OCI-LY1 (cell line): ENCODE data around the gene RAB21.

ENCODE experiments used
- H2AFZ ChIP-seq: fragments of 200-600 bp; sonication (generic), shearing (Covaris generic); 2 replicates; pipeline ENCODE4 v1.6.0; 2014; ENCODE audit warnings: antibody characterized with exemption, mild to moderate bottlenecking, low read length
- H3F3A ChIP-seq: fragments of 200-600 bp; sonication (generic), shearing (Covaris generic); 2 replicates; pipeline ENCODE4 v1.6.0; 2014; ENCODE audit warnings: mild to moderate bottlenecking, antibody characterized with exemption, low read length, moderate library complexity; ENCODE audit not compliant: insufficient read depth
- H3K27ac ChIP-seq: fragments of 200-600 bp; sonication (generic); 2 replicates; pipeline ENCODE4 v1.5.1; 2014; ENCODE audit warnings: low read length, mixed run types, mild to moderate bottlenecking, low read depth; ENCODE audit not compliant: poor library complexity, severe bottlenecking
- H3K27me3 ChIP-seq: fragments of 200-600 bp; sonication (generic); 2 replicates; pipeline ENCODE4 v1.6.0; 2014; ENCODE audit warnings: antibody characterized with exemption, mild to moderate bottlenecking, low read length, moderate library complexity; ENCODE audit not compliant: insufficient read depth
- H3K36me3 ChIP-seq: fragments of 200-600 bp; sonication (generic); 2 replicates; pipeline ENCODE4 v1.6.1; 2014; ENCODE audit warnings: mild to moderate bottlenecking, antibody characterized with exemption, low read length, moderate library complexity, mixed read lengths; ENCODE audit not compliant: insufficient read depth
- H3K4me1 ChIP-seq: fragments of 200-600 bp; sonication (generic); 2 replicates; pipeline ENCODE4 v1.5.1; 2014; ENCODE audit warnings: mild to moderate bottlenecking, low read length, moderate library complexity; ENCODE audit not compliant: insufficient read depth, severe bottlenecking
- H3K4me2 ChIP-seq: fragments of 200-600 bp; sonication (generic), shearing (Covaris generic); 2 replicates; pipeline ENCODE4 v1.6.1; 2014; ENCODE audit warnings: low read length
- H3K4me3 ChIP-seq: fragments of 200-600 bp; sonication (generic); 2 replicates; pipeline ENCODE4 v1.5.1; 2014; ENCODE audit warnings: low read length, low read depth, mild to moderate bottlenecking, mixed read lengths; ENCODE audit not compliant: poor library complexity, severe bottlenecking
- H3K79me2 ChIP-seq: fragments of 200-600 bp; shearing (Covaris generic); 2 replicates; pipeline ENCODE4 v1.6.1; 2016; ENCODE audit warnings: mixed run types, low read length, mixed read lengths; ENCODE audit not compliant: insufficient read depth
- H3K9ac ChIP-seq: fragments of 200-600 bp; sonication (generic), shearing (Covaris generic); 2 replicates; pipeline ENCODE4 v1.6.1; 2014; ENCODE audit warnings: mild to moderate bottlenecking, low read length, mixed read lengths
- H3K9me2 ChIP-seq: fragments of 200-600 bp; sonication (generic), shearing (Covaris generic); 2 replicates; pipeline ENCODE4 v1.6.1; 2014; ENCODE audit warnings: low read depth, mild to moderate bottlenecking, low read length, mixed read lengths
- H3K9me3 ChIP-seq: fragments of 200-600 bp; shearing (Covaris generic); 2 replicates; pipeline ENCODE4 v1.6.1; 2014; ENCODE audit warnings: low read length, mixed read lengths
- H4K20me1 ChIP-seq: fragments of 200-600 bp; sonication (generic), shearing (Covaris generic); 2 replicates; pipeline ENCODE4 v1.6.0; 2016; ENCODE audit warnings: mild to moderate bottlenecking, low read length; ENCODE audit not compliant: insufficient read depth
- CTCF ChIP-seq: fragments of 200-600 bp; sonication (generic), shearing (Covaris generic); IDR thresholded peaks from 2 replicates; pipeline ENCODE4 v1.5.1; 2017; ENCODE audit warnings: mild to moderate bottlenecking, antibody characterized with exemption, low read length, moderate library complexity, mixed read lengths
- EZH2 ChIP-seq: fragments of 200-600 bp; sonication (generic), shearing (Covaris generic); IDR thresholded peaks from 2 replicates; pipeline ENCODE4 v1.8.0; 2017; ENCODE audit warnings: borderline replicate concordance, mixed run types, mild to moderate bottlenecking, antibody characterized with exemption, low read length, moderate library complexity, mixed read lengths

RAB21 gene

GRCh38 chr12:71786829-71787228 lies 32.2 kb downstream of the RAB21 start:
- H3K27ac ChIP-seq = no peak overlapping the region
- H2AFZ ChIP-seq = no peak overlapping the region
- no peaks in the 10 kb centered on the region for H3K9me2 ChIP-seq
- H3K4me1 ChIP-seq = peaks cover 5% of the 10 kb centered on the region
- no peaks in the 10 kb centered on the region for H3K79me2 ChIP-seq
- H3F3A ChIP-seq = no peaks in the 10 kb centered on the region
- no peaks in the 10 kb centered on the region for H3K9me3 ChIP-seq
- TF ChIP-seq CTCF (no peak), EZH2 (no peak)
- no peaks in the 10 kb centered on the region for H3K27me3 ChIP-seq
- H3K4me3 ChIP-seq = no peak overlapping the region
- no peaks in the 10 kb centered on the region for H4K20me1 ChIP-seq
- no peak overlapping the region for H3K9ac ChIP-seq
- H3K4me2 ChIP-seq = no peak overlapping the region
- peaks cover 51% of the 10 kb centered on the region for H3K36me3 ChIP-seq

GRCh38 chr12:71787580-71787979 lies 32.9 kb downstream of the RAB21 start:
- peaks cover 51% of the 10 kb centered on the region for H3K36me3 ChIP-seq
- H3K27ac ChIP-seq = no peak overlapping the region
- no peaks in the 10 kb centered on the region for H4K20me1 ChIP-seq
- H3K9me3 ChIP-seq = no peaks in the 10 kb centered on the region
- no peak overlapping the region for H3K4me3 ChIP-seq
- no peak overlapping the region for H3K4me2 ChIP-seq
- no peak overlapping the region for H2AFZ ChIP-seq
- H3K79me2 ChIP-seq = no peaks in the 10 kb centered on the region
- TF ChIP-seq EZH2 = no peak
- no peak for TF ChIP-seq CTCF
- no peaks in the 10 kb centered on the region for H3K9me2 ChIP-seq
- no peaks in the 10 kb centered on the region for H3K4me1 ChIP-seq
- H3K27me3 ChIP-seq = no peaks in the 10 kb centered on the region
- no peaks in the 10 kb centered on the region for H3F3A ChIP-seq
- H3K9ac ChIP-seq = no peak overlapping the region

DNA sequence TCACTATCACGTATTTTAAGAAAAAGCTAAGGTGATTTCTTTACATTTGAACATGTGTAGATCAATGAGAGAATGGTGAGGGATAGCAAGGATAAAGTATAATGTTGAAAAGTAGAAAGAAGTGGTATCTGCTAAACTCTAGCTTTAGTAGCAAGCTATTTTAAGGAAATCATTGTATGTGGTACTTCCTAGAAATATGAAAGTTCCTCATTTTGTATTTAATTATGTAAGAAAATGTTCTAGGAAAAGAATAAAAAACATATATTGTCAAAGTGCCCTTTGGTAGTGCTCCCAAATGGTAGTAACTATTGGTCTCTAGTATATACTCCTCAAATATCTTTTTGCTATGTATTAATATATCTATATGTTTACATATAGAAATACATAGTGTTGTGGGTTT lies 35.7 kb downstream of the RAB21 start:
- Histone ChIP-seq H3K36me3 (peaks cover 32% of the 10 kb centered on the region), H3K27me3 (no peaks in the 10 kb centered on the region), H3K4me3 (no peak overlapping the region), H3K27ac (no peak overlapping the region), H3F3A (no peaks in the 10 kb centered on the region), H3K9ac (no peak overlapping the region), H4K20me1 (no peaks in the 10 kb centered on the region), H3K9me2 (no peaks in the 10 kb centered on the region), H3K79me2 (no peaks in the 10 kb centered on the region), H3K4me2 (no peak overlapping the region), H2AFZ (no peak overlapping the region), H3K9me3 (no peaks in the 10 kb centered on the region), H3K4me1 (no peaks in the 10 kb centered on the region)
- TF ChIP-seq EZH2 (no peak), CTCF (no peak)
